Uterus (tissue), 2 donors: ENCODE results near the gene GJB4.

Source experiments
- POLR2A ChIP-seq, 2 donors: fragments of 450-650 bp; IDR thresholded peaks; one replicate each; pipeline ENCODE4 v1.6.1; 2016; ENCODE audit warnings: antibody characterized with exemption in 2 of 2, mild to moderate bottlenecking in 1 of 2, moderate library complexity in 1 of 2
- TF ChIP-seq, protein P1 (sequence below), 4 experiments: fragments of 200-600 bp in 2 of 4; fragments of 450-650 bp in 2 of 4; sonication (generic) in 2 of 4; IDR thresholded peaks; one replicate each; pipeline ENCODE4 v1.5.1; 2016 to 2019; ENCODE audit warnings: antibody characterized with exemption in 4 of 4, mild to moderate bottlenecking in 2 of 4, moderate library complexity in 1 of 4

DNA sequence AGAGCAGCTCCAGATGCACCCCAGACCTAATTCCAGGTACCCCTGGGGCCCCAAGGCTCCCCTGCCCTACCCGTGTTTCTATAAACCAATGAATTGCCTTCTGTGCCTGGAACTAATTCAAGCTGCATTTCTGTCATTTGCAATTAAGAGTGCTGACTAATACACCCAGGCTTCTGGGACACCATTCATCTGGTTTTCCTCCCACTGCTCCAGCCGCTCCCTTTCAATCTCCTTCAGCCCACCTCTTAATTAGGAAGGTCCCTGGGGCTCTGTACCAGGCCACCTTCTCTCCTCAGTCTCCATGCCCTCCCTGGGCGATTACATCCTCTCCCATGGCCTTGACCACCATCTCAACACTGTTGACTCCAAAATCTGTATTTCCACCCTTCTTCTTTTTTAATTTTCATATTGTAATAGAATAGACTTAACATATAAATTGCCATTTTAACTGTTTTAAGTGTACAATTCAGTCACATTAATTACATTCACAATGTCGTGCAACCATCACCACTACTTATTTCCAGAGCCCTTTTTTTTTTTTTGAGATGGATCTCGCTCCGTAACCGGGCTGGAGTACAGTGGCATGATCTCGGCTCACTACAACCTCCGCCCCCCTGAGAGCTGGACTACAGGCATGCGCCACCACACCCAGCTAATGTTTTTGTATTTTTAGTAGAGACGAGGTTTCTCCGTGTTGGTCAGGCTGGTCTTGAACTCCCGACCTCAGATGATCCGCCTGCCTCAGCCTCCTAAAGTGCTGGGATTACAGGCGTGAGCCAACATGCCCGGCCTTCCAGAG, 12.2 kb downstream of the GJB4 start:
- TF ChIP-seq, protein P1, sequence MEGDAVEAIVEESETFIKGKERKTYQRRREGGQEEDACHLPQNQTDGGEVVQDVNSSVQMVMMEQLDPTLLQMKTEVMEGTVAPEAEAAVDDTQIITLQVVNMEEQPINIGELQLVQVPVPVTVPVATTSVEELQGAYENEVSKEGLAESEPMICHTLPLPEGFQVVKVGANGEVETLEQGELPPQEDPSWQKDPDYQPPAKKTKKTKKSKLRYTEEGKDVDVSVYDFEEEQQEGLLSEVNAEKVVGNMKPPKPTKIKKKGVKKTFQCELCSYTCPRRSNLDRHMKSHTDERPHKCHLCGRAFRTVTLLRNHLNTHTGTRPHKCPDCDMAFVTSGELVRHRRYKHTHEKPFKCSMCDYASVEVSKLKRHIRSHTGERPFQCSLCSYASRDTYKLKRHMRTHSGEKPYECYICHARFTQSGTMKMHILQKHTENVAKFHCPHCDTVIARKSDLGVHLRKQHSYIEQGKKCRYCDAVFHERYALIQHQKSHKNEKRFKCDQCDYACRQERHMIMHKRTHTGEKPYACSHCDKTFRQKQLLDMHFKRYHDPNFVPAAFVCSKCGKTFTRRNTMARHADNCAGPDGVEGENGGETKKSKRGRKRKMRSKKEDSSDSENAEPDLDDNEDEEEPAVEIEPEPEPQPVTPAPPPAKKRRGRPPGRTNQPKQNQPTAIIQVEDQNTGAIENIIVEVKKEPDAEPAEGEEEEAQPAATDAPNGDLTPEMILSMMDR (IDR thresholded peaks at IDR 0.05), result no peak
- TF ChIP-seq POLR2A (IDR thresholded peaks at IDR 0.05), result no peak
